Esophagus muscularis mucosa (tissue), 4 donors: ENCODE results near the gene SLC44A2. TPM values are rescaled to one million over a fixed set of nuclear protein-coding genes. Genes with fewer than 3 reads are reported as not detected.
"Not testable (repeated sequence)": the region's sequence is repeated elsewhere in the genome, so short reads cannot be mapped to it uniquely, and the experiment has no call there.

Source experiments
- DNase-seq: peaks from one replicate; pipeline ENCODE4 v3.0.0-alpha.2; 2017; ENCODE audit errors: extremely low spot score
- H3K27ac ChIP-seq, 4 donors: fragments of 200-600 bp; sonication (generic); replicated peaks in 1 of 4; 1 replicate in 3 of 4; 2 replicates in 1 of 4; pipeline ENCODE4 v1.5.1; 2016 to 2019; ENCODE audit warnings: mild to moderate bottlenecking in 1 of 4
- H3K27me3 ChIP-seq, 4 donors: fragments of 200-600 bp; sonication (generic); one replicate each; pipeline versions ENCODE4 v1.5.1 to v1.6.0; 2016 to 2019
- H3K36me3 ChIP-seq, 4 donors: fragments of 200-600 bp; sonication (generic); one replicate each; pipeline ENCODE4 v1.5.1; 2016 to 2019
- H3K4me1 ChIP-seq, 4 donors: fragments of 200-600 bp; sonication (generic); one replicate each; pipeline ENCODE4 v1.5.1; 2016 to 2019
- H3K4me3 ChIP-seq, 4 donors: fragments of 200-600 bp; sonication (generic); 1 replicate in 2 of 4; 2 replicates in 2 of 4; pipeline ENCODE4 v1.5.1; 2016 to 2019; ENCODE audit warnings: mild to moderate bottlenecking in 4 of 4, moderate library complexity in 1 of 4
- H3K9me3 ChIP-seq, 4 donors: fragments of 200-600 bp; sonication (generic); 1 replicate in 3 of 4; 2 replicates in 1 of 4; pipeline ENCODE4 v1.5.1; 2016 to 2019
- CTCF ChIP-seq, 3 experiments: fragments of 200-600 bp in 2 of 3; fragments of 450-650 bp in 1 of 3; sonication (generic) in 2 of 3; IDR thresholded peaks; one replicate each; pipeline ENCODE4 v1.5.1; 2017 to 2019; ENCODE audit warnings: antibody characterized with exemption in 3 of 3, mild to moderate bottlenecking in 2 of 3, moderate library complexity in 1 of 3
- EP300 ChIP-seq: sonication (generic); formaldehyde crosslinking; IDR thresholded peaks from one replicate; pipeline ENCODE4 v1.6.1; 2017; ENCODE audit warnings: antibody characterized with exemption
- POLR2A ChIP-seq: fragments of 450-650 bp; IDR thresholded peaks from one replicate; pipeline ENCODE4 v1.6.1; 2017; ENCODE audit warnings: antibody characterized with exemption, moderate library complexity, mild to moderate bottlenecking, low read depth
- POLR2AphosphoS5 ChIP-seq, 2 donors: sonication (generic); formaldehyde crosslinking; IDR thresholded peaks; one replicate each; pipeline ENCODE4 v1.6.1; 2017; ENCODE audit warnings: antibody characterized with exemption in 2 of 2
- WGBS: methylation state at CpG from one replicate; pipeline ENCODE4 v1.1.5; 2018; 5-methylcytosine and 5-hydroxymethylcytosine counted together
- intact Hi-C: fragments of 100-400 bp; cut with DNase I; formaldehyde crosslinking; loops from one replicate; pipeline ENCODE4 v1.15.1; 2023
- total RNA-seq, 4 donors: library from RNA; depleted of rRNA; stranded (reverse); fragments of >200 nt; gene quantifications; one replicate each; pipeline versions ENCODE4 v1.1.0 to v1.2.1, GENCODE V29; 2016

Gene SLC44A2
- total RNA-seq, 4 donors from 2014 or later: 26.2 to 71.2 (median 46.1) TPM

GRCh38 chr19:10670182-10670581 lies 44.8 kb downstream of the SLC44A2 start:
- peak overlapping the region in 1 of 4 donors; percentile 24 for H3K27ac ChIP-seq
- H3K36me3 ChIP-seq: peaks cover 21 to 49% (median 35%) of the 10 kb centered on the region in 4 donors
- no peaks in the 10 kb centered on the region for H3K27me3 ChIP-seq
- H3K4me1 ChIP-seq: peaks cover 26 to 59% (median 41%) of the 10 kb centered on the region in 4 donors
- DNase-seq: no peak
- H3K9me3 ChIP-seq: no peaks in the 10 kb centered on the region
- WGBS: 38% methylated on average over 1 of the region's 1 CpG
- H3K4me3 ChIP-seq: no peak overlapping the region
- intact Hi-C loops: no loop called here
- TF ChIP-seq EP300 (no peak), POLR2A (no peak), POLR2AphosphoS5 (IDR thresholded peaks at IDR 0.05) (no peak), CTCF (IDR thresholded peaks at IDR 0.05) (no peak)

GRCh38 chr19:10670876-10671804 lies 45.8 kb downstream of the SLC44A2 start:
- Histone ChIP-seq H3K27me3 (no peaks in the 10 kb centered on the region), H3K4me1 (peaks cover 26 to 54% (median 38%) of the 10 kb centered on the region in 4 donors), H3K4me3 (no peak overlapping the region), H3K27ac (no peak overlapping the region), H3K36me3 (peaks cover 26 to 58% (median 43%) of the 10 kb centered on the region in 4 donors), H3K9me3 (no peaks in the 10 kb centered on the region)
- 79% methylated on average over 16 of the region's 24 CpGs for WGBS
- intact Hi-C loops: no loop called here
- DNase-seq: no peak
- TF ChIP-seq POLR2A (no peak), CTCF (IDR thresholded peaks at IDR 0.05) (no peak), POLR2AphosphoS5 (IDR thresholded peaks at IDR 0.05) (no peak), EP300 (no peak)

- H3K9me3 ChIP-seq, intact Hi-C loops, DNase-seq, H3K27me3 ChIP-seq, H3K27ac ChIP-seq, H3K4me3 ChIP-seq: not testable (repeated sequence)
- peaks cover 26 to 47% (median 35%) of the 10 kb centered on the region in 4 donors for H3K4me1 ChIP-seq
- H3K36me3 ChIP-seq: peaks cover 28 to 61% (median 45%) of the 10 kb centered on the region in 4 donors
- 89% methylated on average over 3 of the region's 3 CpGs for WGBS
Measured at GRCh38 chr19:10671922-10672321, 46.6 kb downstream of the SLC44A2 start.

GRCh38 chr19:10675214-10675613 lies 49.9 kb downstream of the SLC44A2 start:
- 95% methylated on average over 8 of the region's 8 CpGs for WGBS
- H3K27me3 ChIP-seq, H3K27ac ChIP-seq, intact Hi-C loops, H3K9me3 ChIP-seq, H3K4me3 ChIP-seq, DNase-seq: not testable (repeated sequence)
- Histone ChIP-seq H3K36me3 (peaks cover 60 to 89% (median 75%) of the 10 kb centered on the region in 4 donors), H3K4me1 (peaks cover 13 to 18% (median 16%) of the 10 kb centered on the region in 4 donors)

- TF ChIP-seq CTCF (IDR thresholded peaks at IDR 0.05) (no peak), POLR2AphosphoS5 (IDR thresholded peaks at IDR 0.05) (no peak), POLR2A (no peak), EP300 (no peak)
- H3K27ac ChIP-seq: no peak overlapping the region
- H3K36me3 ChIP-seq: peaks cover 72 to 95% (median 81%) of the 10 kb centered on the region in 4 donors
- no peak for DNase-seq
- no peaks in the 10 kb centered on the region for H3K9me3 ChIP-seq
- intact Hi-C loops: no loop called here
- 86% methylated on average over 13 of the region's 13 CpGs for WGBS
- H3K4me3 ChIP-seq: no peak overlapping the region
- no peaks in the 10 kb centered on the region for H3K4me1 ChIP-seq
- no peaks in the 10 kb centered on the region for H3K27me3 ChIP-seq
Measured at GRCh38 chr19:10677751-10678150, 52.4 kb downstream of the SLC44A2 start.
